CD14-positive monocyte (primary cell): ENCODE measurements around the gene FGF14. TPM values are rescaled to one million over a fixed set of nuclear protein-coding genes. Genes with fewer than 3 reads are reported as not detected.

Experiments used
- DNase-seq, 3 donors: peaks; one replicate each; pipeline ENCODE4 v3.0.0-alpha.2; 2011 to 2022
- H2AFZ ChIP-seq: 2 replicates; pipeline ENCODE4 v1.6.0; 2012; ENCODE audit warnings: mild to moderate bottlenecking, low read depth, low read length, inconsistent platforms; ENCODE audit not compliant: insufficient read depth, poor library complexity, severe bottlenecking
- H3K27ac ChIP-seq, 2 donors: 1 replicate in 1 of 2; 2 replicates in 1 of 2; pipeline ENCODE4 v1.5.1; 2012 to 2013; ENCODE audit warnings: low read length in 2 of 2, control low read depth in 1 of 2, inconsistent platforms in 1 of 2, low read depth in 1 of 2, mild to moderate bottlenecking in 1 of 2
- H3K27me3 ChIP-seq, 2 donors: one replicate each; pipeline versions ENCODE4 v1.6.0 to v1.6.1; 2011 to 2013; ENCODE audit warnings: low read length in 2 of 2; ENCODE audit not compliant: control insufficient read depth in 2 of 2, insufficient read depth in 2 of 2
- H3K36me3 ChIP-seq, 2 donors: replicated peaks in 1 of 2; 1 replicate in 1 of 2; 2 replicates in 1 of 2; pipeline versions ENCODE4 v1.5.1 to v1.6.1; 2012 to 2013; ENCODE audit warnings: low read length in 2 of 2, control low read depth in 1 of 2, inconsistent platforms in 1 of 2, mild to moderate bottlenecking in 1 of 2; ENCODE audit not compliant: insufficient read depth in 2 of 2, control insufficient read depth in 1 of 2
- H3K4me1 ChIP-seq, 2 donors: 1 replicate in 1 of 2; 2 replicates in 1 of 2; pipeline versions ENCODE4 v1.5.1 to v1.6.1; 2012 to 2013; ENCODE audit warnings: low read length in 2 of 2, control low read depth in 1 of 2, inconsistent platforms in 1 of 2, mild to moderate bottlenecking in 1 of 2, moderate library complexity in 1 of 2; ENCODE audit not compliant: insufficient read depth in 2 of 2, control insufficient read depth in 1 of 2
- H3K4me2 ChIP-seq: replicated peaks from 2 replicates; pipeline ENCODE3; 2012; ENCODE audit warnings: low read length, moderate library complexity, mild to moderate bottlenecking; ENCODE audit not compliant: poor library complexity, severe bottlenecking; ENCODE audit errors: extremely low read depth
- H3K4me3 ChIP-seq, 3 experiments: fragments of 200-600 bp in 1 of 3; sonication (generic) in 1 of 3; replicated peaks in 1 of 3; 1 replicate in 2 of 3; 2 replicates in 1 of 3; pipeline ENCODE4 v1.5.1; 2011 to 2013; ENCODE audit warnings: low read length in 3 of 3, mild to moderate bottlenecking in 3 of 3, control low read depth in 2 of 3, low read depth in 2 of 3, inconsistent platforms in 1 of 3, moderate library complexity in 1 of 3
- H3K79me2 ChIP-seq: 2 replicates; pipeline ENCODE4 v1.6.0; 2012; ENCODE audit warnings: mild to moderate bottlenecking, control low read depth, inconsistent platforms, low read length, moderate library complexity; ENCODE audit not compliant: insufficient read depth
- H3K9ac ChIP-seq: 2 replicates; pipeline ENCODE4 v1.6.0; 2017; ENCODE audit warnings: low read length, mild to moderate bottlenecking; ENCODE audit not compliant: insufficient read depth, poor library complexity, severe bottlenecking
- H3K9me3 ChIP-seq, 2 donors: replicated peaks in 1 of 2; 1 replicate in 1 of 2; 2 replicates in 1 of 2; pipeline versions ENCODE4 v1.5.1 to v1.6.1; 2012 to 2013; ENCODE audit warnings: low read length in 2 of 2, control low read depth in 1 of 2; ENCODE audit not compliant: control insufficient read depth in 1 of 2, insufficient read depth in 1 of 2
- H4K20me1 ChIP-seq: 2 replicates; pipeline ENCODE4 v1.6.0; 2012; ENCODE audit warnings: mild to moderate bottlenecking, low read length, control low read depth, moderate library complexity; ENCODE audit not compliant: insufficient read depth
- H3K27ac Mint-ChIP-seq, 7 donors: one replicate each; pipeline ENCODE4 v1.8.0; 2020; ENCODE audit warnings: mild to moderate bottlenecking in 7 of 7, mixed read lengths in 7 of 7, moderate library complexity in 6 of 7, inconsistent platforms in 2 of 7
- H3K27me3 Mint-ChIP-seq, 3 donors: one replicate each; pipeline ENCODE4 v1.8.0; 2021 to 2022; ENCODE audit warnings: low read depth in 3 of 3, mild to moderate bottlenecking in 3 of 3, mixed read lengths in 3 of 3, moderate library complexity in 3 of 3, inconsistent platforms in 1 of 3
- H3K36me3 Mint-ChIP-seq, 2 donors: one replicate each; pipeline ENCODE4 v1.8.0; 2020; ENCODE audit warnings: mixed read lengths in 2 of 2, inconsistent platforms in 1 of 2, mild to moderate bottlenecking in 1 of 2
- H3K4me1 Mint-ChIP-seq: one replicate; pipeline ENCODE4 v1.8.0; 2020; ENCODE audit warnings: mild to moderate bottlenecking, mixed read lengths
- H3K4me3 Mint-ChIP-seq, 2 donors: one replicate each; pipeline ENCODE4 v1.8.0; 2020; ENCODE audit warnings: mild to moderate bottlenecking in 2 of 2, mixed read lengths in 2 of 2, moderate library complexity in 1 of 2
- H3K9me3 Mint-ChIP-seq, 7 donors: one replicate each; pipeline ENCODE4 v1.8.0; 2020 to 2022; ENCODE audit warnings: mixed read lengths in 7 of 7, mild to moderate bottlenecking in 6 of 7, moderate library complexity in 6 of 7, inconsistent platforms in 2 of 7
- WGBS: methylation state at CpG from one replicate; pipeline ENCODE4 v1.1.5; 2013; ENCODE audit warnings: missing lambda C conversion rate; ENCODE audit not compliant: insufficient coverage; 5-methylcytosine and 5-hydroxymethylcytosine counted together
- intact Hi-C, 2 donors: fragments of 100-400 bp; cut with micrococcal nuclease; formaldehyde crosslinking; loops; one replicate each; pipeline versions ENCODE4 v1.15.0 to v1.15.1; 2023
- polyA plus RNA-seq, 3 donors: library from polyadenylated mRNA; depleted of rRNA in 1 of 3; unstranded in 2 of 3; stranded (reverse) in 1 of 3; fragments of 300-500 nt in 2 of 3; fragments of >200 nt in 1 of 3; fragmentation: Illumina TruSeq in 2 of 3; gene quantifications; 1 replicate in 2 of 3; 2 replicates in 1 of 3; pipeline ENCODE4 v1.2.3, GENCODE V29; 2012 to 2021
- TF ChIP-seq, protein P1 (sequence below): fragments of 200-600 bp; IDR thresholded peaks from one replicate; pipeline ENCODE4 v1.8.0; 2022; ENCODE audit warnings: antibody characterized with exemption, mild to moderate bottlenecking

FGF14 gene
- polyA plus RNA-seq, 3 donors = not detected

DNA sequence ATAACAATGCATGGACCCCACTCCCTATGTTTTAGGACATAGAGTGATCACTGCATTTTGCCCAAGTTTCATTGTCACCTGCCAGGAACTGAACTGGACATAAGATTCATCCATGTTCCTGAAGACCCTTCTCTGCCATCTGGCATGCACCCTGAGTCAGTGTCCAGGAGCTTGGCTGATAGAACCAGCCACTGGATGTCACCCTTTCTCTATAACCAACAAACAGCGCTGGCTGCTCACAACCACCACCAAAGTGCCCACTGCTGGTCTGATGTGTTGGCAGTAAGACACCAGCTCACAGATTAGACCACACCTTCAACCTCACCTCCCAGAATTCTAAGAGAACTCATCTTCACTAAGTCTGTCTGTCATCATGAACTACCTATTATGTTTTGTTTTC, 616.0 kb downstream of the FGF14 start:
- Mint-ChIP-seq H3K4me1 (no peaks in the 10 kb centered on the region), H3K27ac (no peak overlapping the region), H3K9me3 (peaks cover 0 to 2% (median 0%) of the 10 kb centered on the region in 7 donors), H3K36me3 (no peaks in the 10 kb centered on the region), H3K27me3 (no peaks in the 10 kb centered on the region), H3K4me3 (no peak overlapping the region)
- Histone ChIP-seq H3K4me3 (no peak overlapping the region), H2AFZ (no peak overlapping the region), H3K36me3 (no peaks in the 10 kb centered on the region), H3K4me2 (no peak overlapping the region), H3K79me2 (no peaks in the 10 kb centered on the region), H3K27me3 (no peaks in the 10 kb centered on the region), H4K20me1 (no peaks in the 10 kb centered on the region), H3K9ac (no peak overlapping the region), H3K27ac (no peak overlapping the region), H3K9me3 (no peaks in the 10 kb centered on the region), H3K4me1 (no peaks in the 10 kb centered on the region)
- intact Hi-C loops = no loop called here
- 13% methylated on average over 1 of the region's 1 CpG for WGBS
- TF ChIP-seq, protein P1, sequence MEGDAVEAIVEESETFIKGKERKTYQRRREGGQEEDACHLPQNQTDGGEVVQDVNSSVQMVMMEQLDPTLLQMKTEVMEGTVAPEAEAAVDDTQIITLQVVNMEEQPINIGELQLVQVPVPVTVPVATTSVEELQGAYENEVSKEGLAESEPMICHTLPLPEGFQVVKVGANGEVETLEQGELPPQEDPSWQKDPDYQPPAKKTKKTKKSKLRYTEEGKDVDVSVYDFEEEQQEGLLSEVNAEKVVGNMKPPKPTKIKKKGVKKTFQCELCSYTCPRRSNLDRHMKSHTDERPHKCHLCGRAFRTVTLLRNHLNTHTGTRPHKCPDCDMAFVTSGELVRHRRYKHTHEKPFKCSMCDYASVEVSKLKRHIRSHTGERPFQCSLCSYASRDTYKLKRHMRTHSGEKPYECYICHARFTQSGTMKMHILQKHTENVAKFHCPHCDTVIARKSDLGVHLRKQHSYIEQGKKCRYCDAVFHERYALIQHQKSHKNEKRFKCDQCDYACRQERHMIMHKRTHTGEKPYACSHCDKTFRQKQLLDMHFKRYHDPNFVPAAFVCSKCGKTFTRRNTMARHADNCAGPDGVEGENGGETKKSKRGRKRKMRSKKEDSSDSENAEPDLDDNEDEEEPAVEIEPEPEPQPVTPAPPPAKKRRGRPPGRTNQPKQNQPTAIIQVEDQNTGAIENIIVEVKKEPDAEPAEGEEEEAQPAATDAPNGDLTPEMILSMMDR = no peak
- DNase-seq = no peak

DNA sequence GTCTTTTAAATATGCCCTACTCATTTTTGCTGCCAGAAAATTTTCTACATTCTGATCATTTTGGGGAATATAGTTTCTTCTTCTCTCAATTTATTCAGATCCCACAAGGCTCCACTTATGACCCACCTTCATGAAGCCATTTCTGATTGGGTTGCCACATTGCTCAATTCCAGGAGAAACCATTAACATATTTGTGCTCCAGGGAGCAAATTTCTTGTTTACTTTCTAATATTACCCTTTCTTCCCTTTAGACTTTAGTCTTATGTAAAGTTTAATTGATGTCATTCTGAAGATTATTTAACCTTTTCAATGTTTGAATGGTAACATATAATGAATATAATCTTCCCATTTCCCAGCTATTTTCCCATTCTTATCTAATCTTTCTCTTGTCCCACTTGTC, 617.5 kb downstream of the FGF14 start:
- no peaks in the 10 kb centered on the region for H3K4me1 Mint-ChIP-seq
- intact Hi-C loops = no loop called here

More for the DNA sequence above, 617.5 kb downstream of the FGF14 start:
- Mint-ChIP-seq H3K36me3 (no peaks in the 10 kb centered on the region), H3K4me3 (no peak overlapping the region), H3K9me3 (peaks cover 0 to 2% (median 0%) of the 10 kb centered on the region in 7 donors), H3K27me3 (no peaks in the 10 kb centered on the region), H3K27ac (no peak overlapping the region)
- Histone ChIP-seq H4K20me1 (no peaks in the 10 kb centered on the region), H3K36me3 (no peaks in the 10 kb centered on the region), H3K4me3 (no peak overlapping the region), H3K4me2 (no peak overlapping the region), H3K27ac (no peak overlapping the region), H3K79me2 (no peaks in the 10 kb centered on the region), H2AFZ (no peak overlapping the region), H3K27me3 (no peaks in the 10 kb centered on the region), H3K4me1 (no peaks in the 10 kb centered on the region), H3K9ac (no peak overlapping the region), H3K9me3 (no peaks in the 10 kb centered on the region)
- DNase-seq = no peak
- TF ChIP-seq, protein P1 = no peak
